Activated CD8-positive, alpha-beta T cell treated with anti-CD3 and anti-CD28 coated beads for 36 hours (primary cell): ENCODE data around the gene ARPC2. TPM values are rescaled to one million over a fixed set of nuclear protein-coding genes. Genes with fewer than 3 reads are reported as not detected.
A peak's percentile ranks its signal among the peaks of the same experiment; 100 is the strongest.

Experiments used
- ATAC-seq: fragments of 200-7000 bp; cut with Tn5 transposase; one replicate; pipeline ENCODE4 v1.10.0; 2021; ENCODE audit warnings: mild to moderate bottlenecking, moderate library complexity
- CTCF ChIA-PET: fragments of 350-600 bp; sonication (Branson Sonifier 250); formaldehyde crosslinking; loops from one replicate; lab custom pipeline; 2021; ENCODE audit warnings: antibody characterized with exemption; lab: Charles Lee
- POLR2A ChIA-PET: fragments of 350-600 bp; sonication (Branson Sonifier 250); formaldehyde crosslinking; loops from one replicate; lab custom pipeline; 2021; ENCODE audit warnings: antibody characterized with exemption; lab: Charles Lee
- DNase-seq: peaks from one replicate; pipeline ENCODE4 v3.0.0-alpha.2; 2020
- H3K27ac Mint-ChIP-seq: one replicate; pipeline ENCODE4 v1.8.0; 2021; ENCODE audit warnings: mild to moderate bottlenecking, mixed read lengths
- H3K27me3 Mint-ChIP-seq: one replicate; pipeline ENCODE4 v1.8.0; 2021; ENCODE audit warnings: mixed read lengths
- H3K36me3 Mint-ChIP-seq: one replicate; pipeline ENCODE4 v1.8.0; 2021; ENCODE audit warnings: low read depth, mixed read lengths
- H3K4me1 Mint-ChIP-seq: one replicate; pipeline ENCODE4 v1.8.0; 2021; ENCODE audit warnings: low read depth, mixed read lengths
- H3K4me3 Mint-ChIP-seq: one replicate; pipeline ENCODE4 v1.8.0; 2021; ENCODE audit warnings: mild to moderate bottlenecking, moderate library complexity, mixed read lengths
- H3K9me3 Mint-ChIP-seq: one replicate; pipeline ENCODE4 v1.8.0; 2021; ENCODE audit warnings: mixed read lengths
- intact Hi-C: fragments of 100-400 bp; cut with micrococcal nuclease; formaldehyde crosslinking; loops from one replicate; pipeline ENCODE4 v1.10.0; 2022
- total RNA-seq, 2 experiments: library from RNA; stranded (reverse); gene quantifications; one replicate each; pipeline ENCODE4 v1.2.3, GENCODE V29; 2021
- TF ChIP-seq, protein P1 (sequence below): fragments of 200-600 bp; IDR thresholded peaks from one replicate; pipeline ENCODE4 v1.8.0; 2022; ENCODE audit warnings: antibody characterized with exemption, mild to moderate bottlenecking

The ARPC2 gene
- total RNA-seq, 2 experiments from 2014 or later = 636 to 644 TPM

- H3K27ac Mint-ChIP-seq = peak overlapping the region; percentile 97
- ChIA-PET CTCF (interaction anchor here (0.8 to 5.3 kb wide), 6 partner anchors 9 to 51 kb away, joined by 3 to 50 read pairs (median 4); no protein-coding TSS in a partner anchor), POLR2A (interaction anchor here (0.8 to 5.0 kb wide), 8 partner anchors 8 to 344 kb away, joined by 3 to 37 read pairs (median 7); no protein-coding TSS in a partner anchor)
- no peaks in the 10 kb centered on the region for H3K9me3 Mint-ChIP-seq
- H3K36me3 Mint-ChIP-seq = peaks cover 84% of the 10 kb centered on the region
- intact Hi-C loops = loop anchor here (5.0 kb wide), 1 partner anchor 36 kb away; no protein-coding TSS in a partner anchor
- no peaks in the 10 kb centered on the region for H3K27me3 Mint-ChIP-seq
- peak overlapping the region; percentile 93 for H3K4me3 Mint-ChIP-seq
- H3K4me1 Mint-ChIP-seq = peaks cover 63% of the 10 kb centered on the region
- DNase-seq = no peak
- ATAC-seq = no peak
- TF ChIP-seq, protein P1, sequence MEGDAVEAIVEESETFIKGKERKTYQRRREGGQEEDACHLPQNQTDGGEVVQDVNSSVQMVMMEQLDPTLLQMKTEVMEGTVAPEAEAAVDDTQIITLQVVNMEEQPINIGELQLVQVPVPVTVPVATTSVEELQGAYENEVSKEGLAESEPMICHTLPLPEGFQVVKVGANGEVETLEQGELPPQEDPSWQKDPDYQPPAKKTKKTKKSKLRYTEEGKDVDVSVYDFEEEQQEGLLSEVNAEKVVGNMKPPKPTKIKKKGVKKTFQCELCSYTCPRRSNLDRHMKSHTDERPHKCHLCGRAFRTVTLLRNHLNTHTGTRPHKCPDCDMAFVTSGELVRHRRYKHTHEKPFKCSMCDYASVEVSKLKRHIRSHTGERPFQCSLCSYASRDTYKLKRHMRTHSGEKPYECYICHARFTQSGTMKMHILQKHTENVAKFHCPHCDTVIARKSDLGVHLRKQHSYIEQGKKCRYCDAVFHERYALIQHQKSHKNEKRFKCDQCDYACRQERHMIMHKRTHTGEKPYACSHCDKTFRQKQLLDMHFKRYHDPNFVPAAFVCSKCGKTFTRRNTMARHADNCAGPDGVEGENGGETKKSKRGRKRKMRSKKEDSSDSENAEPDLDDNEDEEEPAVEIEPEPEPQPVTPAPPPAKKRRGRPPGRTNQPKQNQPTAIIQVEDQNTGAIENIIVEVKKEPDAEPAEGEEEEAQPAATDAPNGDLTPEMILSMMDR = no peak
These were observed 4.0 kb downstream of the ARPC2 start for GRCh38 chr2:218221000-218221399.

GRCh38 chr2:218223046-218223445 lies 6.1 kb downstream of the ARPC2 start:
- POLR2A ChIA-PET = interaction anchor here (0.7 kb wide), 1 partner anchor 39 kb away, joined by 3 read pairs; no protein-coding TSS in a partner anchor
- TF ChIP-seq, protein P1 = no peak
- peak overlapping the region; percentile 93 for H3K4me3 Mint-ChIP-seq
- peaks cover 95% of the 10 kb centered on the region for H3K36me3 Mint-ChIP-seq
- DNase-seq = peak; percentile 46
- peak overlapping the region; percentile 88 for H3K27ac Mint-ChIP-seq
- CTCF ChIA-PET = interaction anchor here (1.0 to 5.3 kb wide), 2 partner anchors 7 to 34 kb away, joined by 3 to 50 read pairs; no protein-coding TSS in a partner anchor
- no peaks in the 10 kb centered on the region for H3K27me3 Mint-ChIP-seq
- intact Hi-C loops = loop anchor here (5.0 kb wide), 1 partner anchor 34 kb away; no protein-coding TSS in a partner anchor
- H3K4me1 Mint-ChIP-seq = peaks cover 75% of the 10 kb centered on the region
- ATAC-seq = peak; percentile 63
- no peaks in the 10 kb centered on the region for H3K9me3 Mint-ChIP-seq

DNA sequence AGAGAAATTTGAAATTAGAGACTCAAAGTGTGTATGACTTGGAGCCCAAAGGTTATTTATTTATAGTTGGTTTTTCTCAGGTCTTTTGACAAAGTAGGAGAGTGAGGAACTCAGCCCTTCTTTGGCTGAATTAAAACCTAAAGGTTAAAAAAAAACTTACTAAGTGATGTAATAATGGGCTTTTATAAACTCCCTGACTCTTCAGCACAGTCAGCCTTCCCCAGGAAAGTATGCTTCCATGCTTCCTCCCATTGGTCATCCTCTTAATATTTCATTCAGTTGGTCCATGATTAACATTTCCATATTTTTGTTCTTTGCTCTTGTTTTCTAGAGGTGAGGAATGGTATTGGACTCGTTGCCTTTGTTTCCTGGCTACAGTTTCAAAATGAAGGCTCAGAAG lies 7.2 kb downstream of the ARPC2 start:
- Mint-ChIP-seq H3K4me3 (peak overlapping the region; percentile 93), H3K36me3 (peaks cover 95% of the 10 kb centered on the region), H3K4me1 (peaks cover 86% of the 10 kb centered on the region), H3K27me3 (no peaks in the 10 kb centered on the region), H3K27ac (peak overlapping the region; percentile 88), H3K9me3 (no peaks in the 10 kb centered on the region)
- no peak for ATAC-seq
- POLR2A ChIA-PET = interaction anchor here (0.7 to 0.8 kb wide), 2 partner anchors 62 to 64 kb away, joined by 3 read pairs; no protein-coding TSS in a partner anchor
- DNase-seq = no peak
- CTCF ChIA-PET = interaction anchor here (1.4 to 2.1 kb wide), 2 partner anchors 57 to 66 kb away, joined by 3 to 6 read pairs; partner anchors contain the start of gene CXCR1
- TF ChIP-seq, protein P1 = no peak
- intact Hi-C loops = loop anchor here (5.0 kb wide), 1 partner anchor 33 kb away; no protein-coding TSS in a partner anchor

DNA sequence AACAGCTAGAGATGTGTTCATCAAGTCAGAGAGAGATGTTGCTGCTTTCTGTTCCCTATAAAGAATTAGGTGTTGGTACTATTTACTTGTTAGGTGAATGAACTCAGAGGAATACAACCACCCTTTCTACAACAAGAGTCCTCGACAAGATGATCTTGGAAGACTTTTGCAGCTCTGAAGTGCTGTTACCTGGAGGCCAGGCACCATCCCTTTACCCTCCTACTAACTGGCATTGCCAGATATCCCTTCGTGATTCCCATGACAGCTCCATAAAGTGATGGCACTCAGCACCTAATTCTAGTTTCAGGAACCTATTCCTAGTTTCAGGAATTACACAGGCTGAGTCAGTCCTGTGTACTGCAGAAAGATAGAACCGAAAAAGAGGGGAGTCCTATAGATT lies 9.9 kb downstream of the ARPC2 start:
- Mint-ChIP-seq H3K9me3 (no peaks in the 10 kb centered on the region), H3K36me3 (peaks cover 88% of the 10 kb centered on the region), H3K4me3 (no peak overlapping the region), H3K27ac (peak overlapping the region; percentile 80), H3K27me3 (no peaks in the 10 kb centered on the region), H3K4me1 (peaks cover 85% of the 10 kb centered on the region)
- ATAC-seq = no peak
- no peak for DNase-seq
- TF ChIP-seq, protein P1 = no peak
- POLR2A ChIA-PET = interaction anchor here (0.5 to 2.3 kb wide), 7 partner anchors 8 to 29 kb away, joined by 3 to 13 read pairs (median 4); no protein-coding TSS in a partner anchor
- intact Hi-C loops = loop anchor here (5.0 kb wide), 1 partner anchor 40 kb away; no protein-coding TSS in a partner anchor
- CTCF ChIA-PET = interaction anchor here (0.8 to 1.9 kb wide), 4 partner anchors 15 to 45 kb away, joined by 3 to 6 read pairs (median 4); partner anchors contain the start of genes AAMP and PNKD
